Measurements from ENCODE around the gene DKKL1.

DKKL1 gene

GRCh38 chr19:49408816-49409440 lies 45.3 kb downstream of the DKKL1 start:
- no peak for TF ChIP-seq YY1 (IDR thresholded peaks at IDR 0.05; ENCODE audit: low read depth)
- 0 out of 2 replicates have a peak, but pooled peaks have one; percentile 70 for TF ChIP-seq ZBTB7A (IDR thresholded peaks at IDR 0.05; ENCODE audit: low read depth)
- TF ChIP-seq TAF1 (IDR thresholded peaks at IDR 0.05; ENCODE audit: low read depth): no peak
- TF ChIP-seq TCF12 (IDR thresholded peaks at IDR 0.05; ENCODE audit: low read depth): 0 out of 2 replicates have a peak, but pooled peaks have one; percentile 46
- no peak for TF ChIP-seq REST (IDR thresholded peaks at IDR 0.05; ENCODE audit: low read depth)
- TF ChIP-seq FOXM1 (IDR thresholded peaks at IDR 0.05; ENCODE audit: borderline replicate concordance, low read depth): no peak
- no peak for TF ChIP-seq CREB1 (IDR thresholded peaks at IDR 0.05; ENCODE audit: low read depth)
- no peak for TF ChIP-seq EP300 (IDR thresholded peaks at IDR 0.05; ENCODE audit: borderline replicate concordance)
- TF ChIP-seq MAX (IDR thresholded peaks at IDR 0.05): peak; percentile 51
- TF ChIP-seq TEAD4 (IDR thresholded peaks at IDR 0.05): 0 out of 2 replicates have a peak, but pooled peaks have one; percentile 5

GRCh38 chr19:49409441-49410029 lies 45.9 kb downstream of the DKKL1 start:
- TF ChIP-seq ZBTB7A (IDR thresholded peaks at IDR 0.05; ENCODE audit: low read depth): 0 out of 2 replicates have a peak, but pooled peaks have one; percentile 11
- TF ChIP-seq CREB1 (IDR thresholded peaks at IDR 0.05; ENCODE audit: low read depth): no peak

- TF ChIP-seq REST (IDR thresholded peaks at IDR 0.05; ENCODE audit: low read depth): no peak
- no peak for TF ChIP-seq NFIC (IDR thresholded peaks at IDR 0.05)
- TF ChIP-seq EP300 (IDR thresholded peaks at IDR 0.05; ENCODE audit: borderline replicate concordance): no peak
- no peak for TF ChIP-seq RAD21 (IDR thresholded peaks at IDR 0.05; ENCODE audit: low read depth)
These were observed 48.1 kb downstream of the DKKL1 start for GRCh38 chr19:49411681-49412326.

GRCh38 chr19:49413348-49413747 lies 49.7 kb downstream of the DKKL1 start:
- TF ChIP-seq TAF1 (IDR thresholded peaks at IDR 0.05; ENCODE audit: low read depth): no peak
- no peak for TF ChIP-seq TCF12 (IDR thresholded peaks at IDR 0.05; ENCODE audit: low read depth)
- TF ChIP-seq FOXM1 (IDR thresholded peaks at IDR 0.05; ENCODE audit: borderline replicate concordance, low read depth): no peak
- TF ChIP-seq EP300 (IDR thresholded peaks at IDR 0.05; ENCODE audit: borderline replicate concordance): no peak
- TF ChIP-seq YY1 (IDR thresholded peaks at IDR 0.05; ENCODE audit: low read depth): no peak

- TF ChIP-seq NFIC (IDR thresholded peaks at IDR 0.05) (no peak), TAF1 (IDR thresholded peaks at IDR 0.05; ENCODE audit: low read depth) (no peak), REST (IDR thresholded peaks at IDR 0.05; ENCODE audit: low read depth) (no peak), FOXM1 (IDR thresholded peaks at IDR 0.05; ENCODE audit: borderline replicate concordance, low read depth) (no peak), EP300 (IDR thresholded peaks at IDR 0.05; ENCODE audit: borderline replicate concordance) (no peak), EGR1 (IDR thresholded peaks at IDR 0.05) (no peak), YY1 (IDR thresholded peaks at IDR 0.05; ENCODE audit: low read depth) (no peak), RAD21 (IDR thresholded peaks at IDR 0.05; ENCODE audit: low read depth) (no peak), CREB1 (IDR thresholded peaks at IDR 0.05; ENCODE audit: low read depth) (no peak), MAX (IDR thresholded peaks at IDR 0.05) (no peak), TCF12 (IDR thresholded peaks at IDR 0.05; ENCODE audit: low read depth) (no peak), TEAD4 (IDR thresholded peaks at IDR 0.05) (no peak), CEBPB (IDR thresholded peaks at IDR 0.05) (no peak), USF1 (IDR thresholded peaks at IDR 0.05) (no peak)
These were observed 50.6 kb downstream of the DKKL1 start for GRCh38 chr19:49414256-49414655.

Data from Ishikawa (cell line).